ENCODE results near the gene CNIH1.
"Not testable (repeated sequence)": the region's sequence is repeated elsewhere in the genome, so short reads cannot be mapped to it uniquely, and the experiment has no call there.

Gene CNIH1

GRCh38 chr14:54451961-54452360, 10.8 kb upstream of the CNIH1 start:
- no peak for TF ChIP-seq CTCF (conservative IDR thresholded peaks at IDR 0.05)
- H3K27ac ChIP-seq, result no peak overlapping the region

- no peak overlapping the region for H3K27ac ChIP-seq
- TF ChIP-seq CTCF (conservative IDR thresholded peaks at IDR 0.05), result no peak
Observed at GRCh38 chr14:54451121-54451601, 10.0 kb upstream of the CNIH1 start.

GRCh38 chr14:54450535-54450934, 9.4 kb upstream of the CNIH1 start:
- no peak for TF ChIP-seq CTCF (conservative IDR thresholded peaks at IDR 0.05)
- no peak overlapping the region for H3K27ac ChIP-seq

- H3K27ac ChIP-seq, result peak overlapping the region; percentile 56
- no peak for TF ChIP-seq CTCF (conservative IDR thresholded peaks at IDR 0.05)
Observed at GRCh38 chr14:54447231-54447692, 6.1 kb upstream of the CNIH1 start.

- no peak for TF ChIP-seq CTCF (conservative IDR thresholded peaks at IDR 0.05)
- peak overlapping the region; percentile 56 for H3K27ac ChIP-seq
Observed at GRCh38 chr14:54446161-54446693, 5.1 kb upstream of the CNIH1 start.

GRCh38 chr14:54444681-54445080, 3.5 kb upstream of the CNIH1 start:
- TF ChIP-seq CTCF (conservative IDR thresholded peaks at IDR 0.05), result no peak
- peak overlapping the region; percentile 56; the same call in 1 of the 2 replicates for H3K27ac ChIP-seq

- no peak for TF ChIP-seq CTCF (conservative IDR thresholded peaks at IDR 0.05)
- H3K27ac ChIP-seq, result no peak overlapping the region
Observed at GRCh38 chr14:54443981-54444380, 2.8 kb upstream of the CNIH1 start.

GRCh38 chr14:54442961-54443360, 1.8 kb upstream of the CNIH1 start:
- H3K27ac ChIP-seq, result not testable (repeated sequence)

Measured in VCaP (cell line).